Endothelial cell of umbilical vein (primary cell): Measurements from ENCODE around the gene BCL2L14. TPM values are rescaled to one million over a fixed set of nuclear protein-coding genes. Genes with fewer than 3 reads are reported as not detected.
"Not testable (repeated sequence)": the region's sequence is repeated elsewhere in the genome, so short reads cannot be mapped to it uniquely, and the experiment has no call there.

ENCODE experiments used
- BruUV-seq: library from RNA; stranded (reverse); fragments of 400-500 nt; replicated peaks from 2 replicates; lab custom pipeline; 2021; lab: Mats Ljungman, UMichigan
- CTCF ChIA-PET: fragments of 300-600, 350-600 bp; sonication (Branson Sonifier 250); formaldehyde crosslinking; loops from one replicate; lab custom pipeline; 2021; ENCODE audit warnings: antibody characterized with exemption, inconsistent platforms; lab: Charles Lee
- POLR2A ChIA-PET: fragments of 300-600, 350-600 bp; sonication (Branson Sonifier 250); formaldehyde crosslinking; loops from one replicate; lab custom pipeline; 2021; ENCODE audit warnings: antibody characterized with exemption, inconsistent platforms; lab: Charles Lee
- DNase-seq: peaks from one replicate; pipeline ENCODE4 v3.0.0-alpha.2; 2011; ENCODE audit warnings: low read depth, low spot score
- FAIRE-seq: peaks from 2 replicates; lab custom pipeline; 2011; peaks lifted over from hg19 to GRCh38; lab: Jason Lieb, UNC
- H2AFZ ChIP-seq: 2 replicates; pipeline ENCODE4 v1.6.0; 2012; ENCODE audit warnings: low read depth, low read length, control low read depth, inconsistent platforms
- H3K27ac ChIP-seq: 2 replicates; pipeline ENCODE4 v1.5.1; 2011; ENCODE audit warnings: low read depth, mild to moderate bottlenecking, control low read depth, low read length, moderate library complexity; ENCODE audit not compliant: insufficient read depth
- H3K27me3 ChIP-seq, 2 experiments: 2 replicates each; pipeline versions ENCODE4 v1.6.0 to v1.6.1; 2011; ENCODE audit warnings: low read length in 2 of 2, mixed read lengths in 1 of 2; ENCODE audit not compliant: control insufficient read depth in 2 of 2, insufficient read depth in 2 of 2
- H3K36me3 ChIP-seq, 2 experiments: 2 replicates in 1 of 2; 3 replicates in 1 of 2; pipeline ENCODE4 v1.5.1; 2011; ENCODE audit warnings: low read length in 2 of 2, mild to moderate bottlenecking in 1 of 2, moderate library complexity in 1 of 2; ENCODE audit not compliant: control insufficient read depth in 2 of 2, insufficient read depth in 2 of 2; ENCODE audit errors: extremely low read depth in 1 of 2
- H3K4me1 ChIP-seq: 3 replicates; pipeline ENCODE4 v1.5.1; 2011; ENCODE audit warnings: mild to moderate bottlenecking, low read length; ENCODE audit not compliant: control insufficient read depth, insufficient read depth; ENCODE audit errors: extremely low read depth
- H3K4me2 ChIP-seq: 2 replicates; pipeline ENCODE4 v1.6.1; 2011; ENCODE audit warnings: low read length, control low read depth, mixed read lengths; ENCODE audit not compliant: insufficient read depth
- H3K4me3 ChIP-seq, 3 experiments: fragments of 200-600 bp in 1 of 3; sonication (generic), shearing (Covaris generic) in 1 of 3; replicated peaks in 1 of 3; 2 replicates each; pipeline ENCODE4 v1.5.1; 2011 to 2016; ENCODE audit warnings: control low read depth in 3 of 3, low read length in 3 of 3, mild to moderate bottlenecking in 2 of 3, inconsistent platforms in 1 of 3, low read depth in 1 of 3, moderate library complexity in 1 of 3; ENCODE audit not compliant: insufficient read depth in 1 of 3
- H3K79me2 ChIP-seq: 2 replicates; pipeline ENCODE4 v1.6.0; 2012; ENCODE audit warnings: low read length, inconsistent platforms; ENCODE audit not compliant: control insufficient read depth, insufficient read depth
- H3K9ac ChIP-seq: replicated peaks from 2 replicates; pipeline ENCODE3; 2011; ENCODE audit warnings: low read length, control low read depth; ENCODE audit not compliant: insufficient read depth; ENCODE audit errors: extremely low read depth
- H3K9me1 ChIP-seq: replicated peaks from 3 replicates; pipeline ENCODE4 v1.6.0; 2011; ENCODE audit warnings: mild to moderate bottlenecking, low read length; ENCODE audit not compliant: control insufficient read depth, insufficient read depth; ENCODE audit errors: extremely low read depth
- H3K9me3 ChIP-seq: replicated peaks from 2 replicates; pipeline ENCODE4 v1.5.1; 2012; ENCODE audit warnings: low read length, inconsistent platforms; ENCODE audit not compliant: control insufficient read depth, insufficient read depth
- H4K20me1 ChIP-seq: replicated peaks from 2 replicates; pipeline ENCODE3; 2011; ENCODE audit warnings: mild to moderate bottlenecking, low read length; ENCODE audit not compliant: control insufficient read depth, insufficient read depth; ENCODE audit errors: extremely low read depth
- EZH2 ChIP-seq: IDR thresholded peaks from 2 replicates; pipeline ENCODE4 v1.6.1; 2012; ENCODE audit warnings: borderline replicate concordance, low read depth, mild to moderate bottlenecking, moderate library complexity, low read length, inconsistent platforms; ENCODE audit not compliant: severe bottlenecking
- FOS ChIP-seq: IDR thresholded peaks from 2 replicates; pipeline ENCODE4 v1.6.1; 2011; ENCODE audit warnings: mild to moderate bottlenecking, low read length, moderate library complexity, borderline replicate concordance; ENCODE audit not compliant: insufficient read depth
- POLR2A ChIP-seq: IDR thresholded peaks from 2 replicates; pipeline ENCODE4 v1.6.1; 2012; ENCODE audit warnings: low read depth, mild to moderate bottlenecking, control low read depth, low read length
- POLR2AphosphoS5 ChIP-seq: IDR thresholded peaks from 2 replicates; pipeline ENCODE4 v1.6.1; 2012; ENCODE audit warnings: low read depth, mild to moderate bottlenecking, control low read depth, low read length, moderate library complexity; ENCODE audit not compliant: insufficient read depth
- dilution Hi-C: fragments of 300-500 bp; cut with MboI; formaldehyde crosslinking; loops from one replicate; pipeline ENCODE4 v1.15.0; 2019; ENCODE audit warnings: low sequenced_read_pairs; ENCODE audit not compliant: extremely low pct_ligation_motif_present
- intact Hi-C: fragments of 100-400 bp; cut with micrococcal nuclease; formaldehyde crosslinking; loops from one replicate; pipeline ENCODE4 v1.10.0; 2022
- polyA plus RNA-seq, 4 experiments: library from polyadenylated mRNA; depleted of rRNA in 3 of 4; stranded (reverse) in 3 of 4; unstranded in 1 of 4; fragments of >200 nt; gene quantifications; 2 replicates each; pipeline versions ENCODE4 v1.2.1 to v1.2.3, GENCODE V29; 2011 to 2012; ENCODE audit warnings: missing spikeins in 1 of 4
- total RNA-seq: library from RNA; stranded (reverse); gene quantifications from 2 replicates; pipeline ENCODE4 v1.2.3, GENCODE V29; 2021
- TF ChIP-seq, protein P1 (sequence below): IDR thresholded peaks from 2 replicates; pipeline ENCODE4 v1.6.1; 2011; ENCODE audit not compliant: insufficient read depth, insufficient read length

Gene BCL2L14
- total and polyA plus RNA-seq, 2 donors (not counting 3 experiments of a cell fraction or from before 2014, with no cell fraction given): not detected

DNA sequence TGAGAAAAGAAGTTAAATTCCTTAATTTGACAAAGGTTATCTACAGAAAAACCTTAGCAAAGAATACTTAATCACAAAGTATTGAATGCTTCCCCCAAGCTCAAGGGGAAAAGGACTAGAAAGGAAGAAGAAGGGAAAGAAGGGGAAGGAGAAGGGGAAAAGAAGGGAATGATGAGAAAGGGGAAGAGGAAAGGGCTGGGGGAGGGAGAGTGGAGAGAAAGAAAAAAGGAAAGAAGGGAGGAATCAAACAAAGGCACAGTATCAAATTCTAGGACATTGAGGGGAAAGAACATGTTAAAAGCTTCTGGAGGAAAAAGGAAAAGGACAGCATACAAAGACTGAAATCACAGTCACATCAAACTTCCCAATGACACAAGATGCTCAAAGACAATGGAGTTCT lies 70.3 kb downstream of the BCL2L14 start:
- CTCF ChIA-PET: no interaction called here
- intact Hi-C loops (loop anchor here (10.0 kb wide), 1 partner anchor 124 kb away; the partner anchor contains the start of gene LRP6), dilution Hi-C loops (no loop called here)
- H4K20me1 ChIP-seq: no peaks in the 10 kb centered on the region
- H3K79me2 ChIP-seq: no peaks in the 10 kb centered on the region
- no peak overlapping the region for H3K9ac ChIP-seq
- H3K27ac ChIP-seq: no peak overlapping the region
- H3K9me3 ChIP-seq: no peaks in the 10 kb centered on the region
- POLR2A ChIA-PET: no interaction called here
- TF ChIP-seq, protein P1, sequence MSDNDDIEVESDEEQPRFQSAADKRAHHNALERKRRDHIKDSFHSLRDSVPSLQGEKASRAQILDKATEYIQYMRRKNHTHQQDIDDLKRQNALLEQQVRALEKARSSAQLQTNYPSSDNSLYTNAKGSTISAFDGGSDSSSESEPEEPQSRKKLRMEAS: no peak
- no peak for TF ChIP-seq EZH2
- no peak for TF ChIP-seq FOS
- TF ChIP-seq POLR2AphosphoS5: no peak
- no peak for TF ChIP-seq POLR2A
- no TSS peak for BruUV-seq
- no peaks in the 10 kb centered on the region for H3K4me1 ChIP-seq
- H3K9me1 ChIP-seq: no peaks in the 10 kb centered on the region
- FAIRE-seq: no peak
- no peak overlapping the region for H3K4me3 ChIP-seq
- H2AFZ ChIP-seq: no peak overlapping the region
- no peaks in the 10 kb centered on the region for H3K27me3 ChIP-seq
- H3K36me3 ChIP-seq: no peaks in the 10 kb centered on the region
- no peak overlapping the region for H3K4me2 ChIP-seq
- no peak for DNase-seq

GRCh38 chr12:12144531-12144930 lies 73.8 kb downstream of the BCL2L14 start:
- CTCF ChIA-PET: interaction anchor here (1.2 kb wide), 1 partner anchor 24 kb away, joined by 3 read pairs; no protein-coding TSS in a partner anchor
- intact Hi-C loops: loop anchor here (10.0 kb wide), 1 partner anchor 120 kb away; the partner anchor contains the start of gene LRP6
- H4K20me1 ChIP-seq, H3K36me3 ChIP-seq, H3K9ac ChIP-seq, H3K4me2 ChIP-seq, H3K9me3 ChIP-seq, POLR2A ChIA-PET, H3K4me3 ChIP-seq, DNase-seq, H3K27me3 ChIP-seq, BruUV-seq, H3K79me2 ChIP-seq, H3K9me1 ChIP-seq, H2AFZ ChIP-seq, H3K27ac ChIP-seq, FAIRE-seq, dilution Hi-C loops: not testable (repeated sequence)
- peaks cover 10% of the 10 kb centered on the region for H3K4me1 ChIP-seq
